Ramos (cell line): ENCODE data around the gene GPALPP1.
"Not testable (repeated sequence)": the region's sequence is repeated elsewhere in the genome, so short reads cannot be mapped to it uniquely, and the experiment has no call there.

Source experiments
- in situ Hi-C: fragments of 300-500 bp; cut with MboI; formaldehyde crosslinking; loops from one replicate; pipeline ENCODE4 v1.14.3; 2022; ENCODE audit warnings: low sequenced_read_pairs; ENCODE audit not compliant: unreplicated experiment

Gene GPALPP1

DNA sequence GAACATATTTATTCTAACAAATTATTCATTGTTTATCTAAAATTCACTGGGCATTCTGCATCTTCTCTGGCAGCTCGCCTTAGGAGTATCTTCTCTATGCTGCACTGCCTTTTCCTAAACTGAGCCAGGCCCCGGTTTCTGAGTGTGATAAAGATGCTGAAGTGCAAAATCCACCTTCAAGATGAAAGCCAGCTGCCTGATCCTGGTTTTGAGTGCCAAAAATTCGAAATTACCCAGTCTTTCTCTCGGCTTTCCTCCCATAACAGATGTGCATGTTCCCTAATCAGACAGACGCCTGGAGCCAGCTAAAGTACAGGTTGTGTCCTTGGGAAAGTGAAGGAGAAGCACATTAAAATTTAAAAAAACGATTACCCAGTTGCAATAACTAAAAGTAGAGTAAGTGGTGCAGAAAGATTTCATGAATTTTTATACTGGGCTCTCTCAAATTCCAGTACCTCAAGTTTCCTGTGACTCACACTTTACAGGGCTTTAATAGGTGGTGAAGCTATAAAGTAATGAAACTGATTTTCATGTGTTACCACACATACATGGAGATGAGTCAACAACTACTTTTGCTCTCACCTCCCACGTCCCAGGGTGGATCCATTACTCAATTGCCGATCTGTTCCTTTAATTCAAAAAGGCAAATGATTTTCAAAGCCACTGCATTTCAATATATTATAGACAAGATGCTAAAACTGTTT, 66.0 kb downstream of the GPALPP1 start:
- in situ Hi-C loops = no loop called here

DNA sequence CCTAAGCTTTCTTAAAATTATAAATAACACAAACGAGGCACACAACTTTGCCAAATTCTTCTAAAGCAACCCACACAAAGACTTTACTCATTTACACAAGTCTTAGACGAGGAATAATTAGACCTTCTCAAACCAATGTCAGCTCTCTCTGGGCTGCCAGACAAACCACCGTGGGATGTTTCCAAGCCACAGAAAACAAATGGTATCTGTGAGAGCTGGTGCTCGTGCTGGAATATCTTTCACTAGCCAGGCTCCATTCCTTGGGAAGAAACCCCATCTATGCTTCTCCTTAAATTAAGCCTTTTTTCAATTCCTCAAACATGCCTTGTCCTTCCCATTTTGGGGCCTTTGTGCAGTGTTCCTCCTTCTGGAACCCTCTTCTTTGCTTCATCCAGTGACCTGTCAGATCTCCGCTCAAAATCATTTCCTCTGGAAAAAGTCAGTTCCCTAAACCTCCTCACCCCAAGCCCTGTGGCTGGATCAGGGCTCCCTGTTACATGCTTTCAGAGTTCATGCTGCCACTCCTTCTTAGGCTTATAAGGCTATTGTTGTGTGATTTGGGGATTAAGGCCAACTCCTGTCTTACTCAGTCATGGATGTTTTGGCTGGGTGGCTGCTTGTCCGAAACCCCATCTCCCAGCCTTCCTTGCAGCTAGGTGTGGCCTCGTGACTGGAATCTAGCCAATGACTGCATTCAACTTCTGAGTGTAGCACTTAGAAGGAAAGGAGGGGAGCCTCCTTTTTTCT, 66.7 kb downstream of the GPALPP1 start:
- in situ Hi-C loops = no loop called here

DNA sequence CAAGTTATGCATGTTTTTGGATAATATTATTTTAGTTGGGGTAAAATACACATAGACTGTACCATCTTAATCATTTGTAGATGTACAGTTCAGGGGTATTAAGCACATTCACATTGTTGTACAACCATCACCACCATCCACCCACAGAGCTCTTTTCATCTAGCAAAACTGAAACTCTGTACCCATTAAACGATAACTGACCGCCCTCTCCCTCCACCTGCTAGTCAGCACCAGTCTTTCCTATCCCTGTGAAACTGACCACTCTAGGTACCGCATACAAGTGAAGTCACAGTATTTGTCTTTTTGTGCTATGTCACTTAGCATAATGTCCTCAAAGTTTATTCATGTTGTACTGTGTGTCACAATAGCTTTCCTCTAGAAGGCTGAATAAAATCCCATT, 70.7 kb downstream of the GPALPP1 start:
- in situ Hi-C loops = no loop called here

DNA sequence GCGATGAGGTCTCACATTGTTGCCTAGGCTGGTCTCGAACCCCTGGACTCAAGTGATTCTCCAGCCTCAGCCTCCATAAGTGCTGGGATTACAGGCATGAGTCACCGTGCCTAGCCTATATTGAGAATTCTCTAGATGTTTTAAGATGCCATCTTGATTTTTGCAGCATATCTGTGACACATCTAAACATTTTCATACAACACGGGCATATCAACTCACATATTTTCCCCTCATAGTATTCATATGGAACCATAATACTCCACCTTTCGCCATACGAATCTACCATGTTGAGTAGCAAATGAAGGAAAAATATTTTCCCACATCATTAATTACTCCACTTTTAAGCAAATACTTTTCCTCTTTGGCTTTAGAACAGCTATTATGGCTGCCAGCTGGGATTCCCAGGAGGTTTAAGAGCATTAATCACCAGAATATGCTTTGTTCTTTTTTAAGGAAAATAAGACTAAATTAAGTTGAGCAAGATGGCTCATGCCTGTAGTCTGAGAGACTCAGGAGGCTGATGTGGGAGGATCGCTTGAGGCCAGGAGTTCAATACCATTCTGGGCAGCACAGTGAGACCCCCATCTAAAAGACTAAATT, 74.0 kb downstream of the GPALPP1 start:
- in situ Hi-C loops = no loop called here

DNA sequence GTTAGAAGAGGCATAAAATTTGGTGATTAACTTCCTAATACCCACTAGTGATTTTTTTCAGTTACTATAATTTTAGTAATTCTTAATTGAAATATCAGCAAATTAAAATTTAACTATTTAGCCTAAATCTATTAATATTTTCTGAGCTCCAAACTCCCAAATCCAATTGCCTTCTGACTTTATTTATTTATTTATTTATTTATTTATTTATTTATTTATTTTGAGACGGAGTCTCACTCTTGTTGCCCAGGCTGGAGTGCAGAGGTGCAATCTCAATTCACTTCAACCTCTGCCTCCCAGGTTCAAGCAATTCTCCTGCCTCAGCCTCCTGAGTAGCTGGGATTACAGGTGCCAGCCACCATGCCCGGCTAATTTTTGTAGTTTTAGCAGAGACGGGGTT, 74.6 kb downstream of the GPALPP1 start:
- in situ Hi-C loops = not testable (repeated sequence)

DNA sequence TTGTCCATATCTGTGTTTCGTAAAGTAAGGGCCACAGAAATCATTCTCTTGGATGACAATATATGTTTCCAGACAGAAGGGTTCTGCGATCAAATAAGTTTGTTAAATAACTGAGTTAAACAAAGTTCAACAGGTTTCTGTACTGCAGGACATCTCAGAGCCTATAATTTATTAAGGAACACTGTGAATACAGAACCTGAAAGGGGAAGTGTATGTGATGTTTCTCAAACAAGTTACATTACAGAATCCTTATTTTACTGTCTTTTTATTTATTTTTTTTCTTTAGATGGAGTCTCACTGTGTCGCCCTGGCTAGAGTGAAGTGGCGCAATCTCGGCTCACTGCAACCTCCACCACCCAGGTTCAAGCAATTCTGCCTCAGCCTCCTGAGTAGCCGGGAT, 75.6 kb downstream of the GPALPP1 start:
- in situ Hi-C loops = no loop called here

DNA sequence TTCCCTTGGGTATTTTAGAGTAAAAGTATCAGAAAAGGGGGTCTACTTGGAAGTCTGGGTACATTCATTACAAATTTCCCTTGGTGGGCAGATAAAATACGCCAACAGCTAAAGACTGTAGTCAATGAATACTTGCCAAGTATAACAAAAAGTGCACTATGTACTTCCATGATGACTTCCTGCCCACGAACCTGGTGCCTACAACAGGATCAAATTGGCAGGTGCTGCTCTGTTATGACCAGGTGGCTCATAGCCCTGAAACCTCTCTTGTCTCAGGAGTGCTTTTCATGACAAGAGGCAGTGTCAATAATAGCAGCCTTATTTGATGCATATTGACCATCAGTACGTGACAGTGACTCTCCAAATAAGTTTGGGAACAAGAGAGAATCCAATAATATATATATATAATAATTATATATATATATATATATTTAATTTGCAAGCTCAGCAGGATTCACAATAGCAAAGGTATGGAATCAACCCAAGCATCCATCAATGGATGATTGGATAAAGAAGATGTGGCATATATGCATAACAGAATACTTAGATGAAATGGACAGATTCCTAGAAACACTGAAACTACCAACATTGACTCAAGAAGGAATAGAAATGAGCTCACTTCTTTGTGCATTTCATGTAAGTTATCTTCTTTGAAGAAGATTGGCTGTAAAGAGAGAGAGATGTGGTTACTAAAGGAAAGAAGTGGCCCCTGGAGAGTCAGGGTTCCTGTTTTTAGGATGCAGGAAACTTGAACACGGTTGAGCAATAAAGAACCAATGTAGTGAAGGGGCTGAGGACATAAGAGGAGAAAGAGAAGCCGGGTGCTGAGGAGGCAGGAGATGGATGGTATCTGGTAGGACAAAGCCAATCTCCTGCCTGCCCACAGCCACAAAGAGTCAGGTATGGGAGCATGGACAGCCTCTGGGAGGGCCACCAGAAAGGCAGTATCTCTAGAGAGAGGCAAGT, 79.0 kb downstream of the GPALPP1 start:
- in situ Hi-C loops = no loop called here

DNA sequence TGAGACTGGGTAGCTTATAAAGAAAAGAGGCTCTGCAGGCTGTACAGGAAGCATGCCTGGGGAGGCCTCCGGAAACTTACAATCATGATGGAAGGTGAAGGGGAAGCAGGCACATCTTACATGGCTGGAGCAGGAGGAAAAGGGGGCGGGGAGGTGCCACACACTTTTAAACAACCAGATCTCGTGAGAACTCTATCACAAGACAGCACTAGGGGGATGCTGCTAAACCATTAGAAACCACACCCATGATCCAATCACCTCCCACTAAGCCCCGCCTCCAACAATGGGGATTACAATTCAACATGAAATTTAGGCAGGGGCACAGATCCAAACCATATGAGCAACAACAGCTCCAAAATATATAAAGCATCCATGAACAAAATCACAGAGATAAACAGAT, 84.5 kb downstream of the GPALPP1 start:
- in situ Hi-C loops = no loop called here

DNA sequence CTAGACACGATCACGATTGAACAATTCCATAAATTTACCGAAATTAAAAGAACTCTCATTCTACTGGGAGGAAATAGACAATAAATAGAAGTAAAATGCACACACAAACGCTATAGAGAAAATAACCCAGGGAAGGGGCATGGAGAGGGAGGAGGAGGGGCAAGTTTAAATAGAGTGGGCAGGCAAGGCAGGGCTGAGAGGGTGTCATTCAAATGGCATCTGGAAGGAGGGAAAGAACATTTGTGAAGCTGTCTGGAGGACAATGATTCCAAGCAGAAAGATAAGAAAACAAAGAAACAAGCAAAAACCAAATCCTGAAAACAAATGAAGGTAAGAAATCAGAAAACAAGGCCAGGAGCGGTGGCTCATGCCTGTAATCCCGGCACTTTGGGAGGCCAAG, 85.4 kb downstream of the GPALPP1 start:
- in situ Hi-C loops = no loop called here

DNA sequence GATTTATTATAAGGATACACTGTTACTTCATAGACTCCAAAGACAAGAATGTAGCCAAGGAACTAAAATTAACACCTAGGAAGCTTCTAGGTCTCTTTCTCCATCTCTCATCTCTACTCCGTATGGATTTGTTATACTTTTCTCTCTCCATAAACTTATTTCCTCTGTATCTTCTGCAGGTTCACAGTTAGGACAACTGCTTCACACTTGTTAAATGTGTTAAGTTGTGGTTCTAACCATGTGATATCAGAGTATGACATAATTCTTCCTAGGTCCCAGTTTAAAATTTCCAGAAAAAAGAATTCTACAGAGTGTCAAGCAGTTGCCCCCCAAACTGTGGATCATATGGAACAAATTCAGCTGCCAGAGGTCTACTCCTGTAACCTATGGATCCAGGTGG, 88.7 kb downstream of the GPALPP1 start:
- in situ Hi-C loops = no loop called here
